ENCODE results near the gene CFAP210. TPM values are rescaled to one million over a fixed set of nuclear protein-coding genes. Genes with fewer than 3 reads are reported as not detected.

Gene CFAP210
- total RNA-seq, 3 donors from 2014 or later (not counting 1 experiment from before 2014, with no cell fraction given), result 0.27 to 8.4 (median 1.5) TPM

DNA sequence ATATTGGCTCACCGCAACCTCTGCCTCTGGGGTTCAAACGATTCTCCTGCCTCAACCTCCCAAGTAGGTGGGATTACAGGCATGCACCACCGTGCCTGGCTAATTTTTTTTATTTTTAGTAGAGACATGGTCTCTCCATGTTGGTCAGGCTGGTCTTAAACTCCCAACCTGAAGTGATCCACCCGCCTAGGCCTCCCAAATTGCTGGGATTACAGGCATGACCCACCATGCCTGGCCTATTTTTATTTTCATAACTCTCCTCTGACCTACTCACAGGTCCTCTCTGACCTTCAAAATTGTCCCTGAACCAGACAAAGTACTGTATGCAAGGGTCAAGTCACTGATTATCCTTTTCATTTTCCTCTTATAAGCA lies 23.5 kb upstream of the CFAP210 start:
- TF ChIP-seq, protein P1, sequence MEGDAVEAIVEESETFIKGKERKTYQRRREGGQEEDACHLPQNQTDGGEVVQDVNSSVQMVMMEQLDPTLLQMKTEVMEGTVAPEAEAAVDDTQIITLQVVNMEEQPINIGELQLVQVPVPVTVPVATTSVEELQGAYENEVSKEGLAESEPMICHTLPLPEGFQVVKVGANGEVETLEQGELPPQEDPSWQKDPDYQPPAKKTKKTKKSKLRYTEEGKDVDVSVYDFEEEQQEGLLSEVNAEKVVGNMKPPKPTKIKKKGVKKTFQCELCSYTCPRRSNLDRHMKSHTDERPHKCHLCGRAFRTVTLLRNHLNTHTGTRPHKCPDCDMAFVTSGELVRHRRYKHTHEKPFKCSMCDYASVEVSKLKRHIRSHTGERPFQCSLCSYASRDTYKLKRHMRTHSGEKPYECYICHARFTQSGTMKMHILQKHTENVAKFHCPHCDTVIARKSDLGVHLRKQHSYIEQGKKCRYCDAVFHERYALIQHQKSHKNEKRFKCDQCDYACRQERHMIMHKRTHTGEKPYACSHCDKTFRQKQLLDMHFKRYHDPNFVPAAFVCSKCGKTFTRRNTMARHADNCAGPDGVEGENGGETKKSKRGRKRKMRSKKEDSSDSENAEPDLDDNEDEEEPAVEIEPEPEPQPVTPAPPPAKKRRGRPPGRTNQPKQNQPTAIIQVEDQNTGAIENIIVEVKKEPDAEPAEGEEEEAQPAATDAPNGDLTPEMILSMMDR (IDR thresholded peaks at IDR 0.05), result no peak
- WGBS (ENCODE audit: insufficient coverage), result 94% methylated on average over 4 of the region's 4 CpGs
- Histone ChIP-seq H3K27ac (ENCODE audit: low read length) (no peak overlapping the region), H3K36me3 (ENCODE audit: control insufficient read depth, insufficient read depth, low read length) (no peaks in the 10 kb centered on the region), H3K4me3 (ENCODE audit: low read length) (no peak overlapping the region), H3K27me3 (ENCODE audit: control insufficient read depth, insufficient read depth, low read length) (no peaks in the 10 kb centered on the region), H3K9me3 (ENCODE audit: control insufficient read depth, insufficient read depth, low read length) (no peaks in the 10 kb centered on the region), H3K4me1 (ENCODE audit: control insufficient read depth, insufficient read depth, low read length) (no peaks in the 10 kb centered on the region)
- Mint-ChIP-seq H3K27ac (no peak overlapping the region), H3K4me1 (peaks cover 5 to 7% of the 10 kb centered on the region in 2 donors), H3K4me3 (no peak overlapping the region), H3K36me3 (no peaks in the 10 kb centered on the region), H3K27me3 (ENCODE audit: low read depth in 2 of 2) (no peaks in the 10 kb centered on the region), H3K9me3 (no peaks in the 10 kb centered on the region)
- intact Hi-C loops (cut with micrococcal nuclease), result no loop called here
- DNase-seq (no peak), ATAC-seq (no peak)

DNA sequence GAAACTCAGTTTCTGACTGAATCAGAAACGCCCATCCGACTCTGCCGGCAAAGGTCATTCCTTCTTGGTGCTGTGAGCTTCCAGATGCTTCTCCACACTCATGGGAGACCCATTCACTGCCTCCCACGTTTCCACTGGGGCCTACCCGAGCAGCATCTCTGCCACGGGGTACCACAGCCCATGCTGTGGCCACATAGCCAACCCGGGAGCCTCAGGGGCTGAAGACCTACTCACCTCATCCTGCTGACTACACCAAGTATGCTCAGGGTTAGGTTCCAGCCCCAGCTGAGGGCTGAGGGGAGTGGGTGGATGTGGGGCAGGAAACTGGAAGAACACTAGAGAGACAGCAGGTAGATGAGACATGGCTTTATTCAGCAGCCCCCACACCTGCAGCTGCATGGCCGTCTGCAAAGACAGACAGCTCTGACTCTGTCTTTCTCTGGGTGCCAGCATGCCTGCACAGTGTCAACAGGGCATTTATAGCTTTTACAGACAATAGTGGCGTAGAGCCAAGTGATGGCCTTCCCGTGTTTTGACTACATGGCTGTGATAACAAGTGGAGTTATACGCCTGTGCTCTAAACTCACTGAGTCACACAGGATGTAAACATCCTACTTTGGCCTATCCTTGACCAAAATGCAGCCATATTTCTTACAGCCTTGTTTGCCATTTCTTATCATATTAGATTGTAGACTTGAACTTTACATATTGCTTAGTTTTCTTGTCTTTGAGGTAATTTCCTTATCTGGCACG lies 22.9 kb upstream of the CFAP210 start:
- no peaks in the 10 kb centered on the region for H3K27me3 Mint-ChIP-seq (ENCODE audit: low read depth in 2 of 2)
- Histone ChIP-seq H3K9me3 (ENCODE audit: control insufficient read depth, insufficient read depth, low read length) (no peaks in the 10 kb centered on the region), H3K27ac (ENCODE audit: low read length) (no peak overlapping the region), H3K4me3 (ENCODE audit: low read length) (no peak overlapping the region), H3K36me3 (ENCODE audit: control insufficient read depth, insufficient read depth, low read length) (no peaks in the 10 kb centered on the region), H3K4me1 (ENCODE audit: control insufficient read depth, insufficient read depth, low read length) (no peaks in the 10 kb centered on the region), H3K27me3 (ENCODE audit: control insufficient read depth, insufficient read depth, low read length) (no peaks in the 10 kb centered on the region)
- DNase-seq (no peak), ATAC-seq (no peak)
- no peak overlapping the region for H3K4me3 Mint-ChIP-seq
- H3K9me3 Mint-ChIP-seq, result no peaks in the 10 kb centered on the region
- no peaks in the 10 kb centered on the region for H3K36me3 Mint-ChIP-seq
- H3K4me1 Mint-ChIP-seq, result peaks cover 5 to 7% of the 10 kb centered on the region in 2 donors
- WGBS (ENCODE audit: insufficient coverage), result 88% methylated on average over 12 of the region's 12 CpGs
- intact Hi-C loops (cut with micrococcal nuclease), result no loop called here
- TF ChIP-seq, protein P1 (IDR thresholded peaks at IDR 0.05), result no peak
- no peak overlapping the region for H3K27ac Mint-ChIP-seq

DNA sequence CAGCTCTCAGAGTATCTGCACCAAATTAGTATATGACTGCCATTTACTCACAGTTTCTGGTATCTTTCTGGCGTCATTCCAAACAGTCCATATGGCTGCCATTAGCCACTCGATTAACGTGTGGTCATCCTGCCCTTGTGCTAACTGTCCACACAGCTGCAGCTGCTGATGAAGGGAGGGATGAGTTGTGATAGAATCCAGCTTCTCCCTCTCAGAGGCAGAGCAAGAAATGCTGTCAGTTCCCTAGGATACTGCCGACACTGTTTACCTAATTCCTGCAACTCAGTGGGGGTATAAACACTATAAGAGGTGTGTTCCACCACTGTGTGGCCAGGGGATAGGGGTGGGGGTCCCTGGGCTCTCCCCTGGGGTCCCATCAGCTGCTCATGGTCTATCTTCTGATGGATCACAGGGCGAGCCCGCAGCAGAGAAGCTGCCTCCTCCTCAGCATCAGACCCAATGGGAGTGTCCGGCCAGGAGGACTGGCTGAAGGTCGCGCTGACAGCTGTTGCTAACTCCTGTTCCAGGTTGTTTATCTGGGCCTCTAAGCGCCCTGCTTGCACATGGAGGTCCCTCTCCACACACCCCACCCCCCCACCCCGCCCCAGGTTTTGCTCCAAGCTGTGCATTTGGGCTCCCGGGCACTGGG lies 22.2 kb upstream of the CFAP210 start:
- no peak for DNase-seq
- WGBS (ENCODE audit: insufficient coverage), result 90% methylated on average over 11 of the region's 12 CpGs
- Mint-ChIP-seq H3K4me1 (peaks cover 5 to 7% of the 10 kb centered on the region in 2 donors), H3K9me3 (no peaks in the 10 kb centered on the region), H3K27me3 (ENCODE audit: low read depth in 2 of 2) (no peaks in the 10 kb centered on the region), H3K27ac (no peak overlapping the region), H3K4me3 (no peak overlapping the region), H3K36me3 (no peaks in the 10 kb centered on the region)
- intact Hi-C loops (cut with micrococcal nuclease), result no loop called here
- Histone ChIP-seq H3K27ac (ENCODE audit: low read length) (no peak overlapping the region), H3K4me1 (ENCODE audit: control insufficient read depth, insufficient read depth, low read length) (no peaks in the 10 kb centered on the region), H3K9me3 (ENCODE audit: control insufficient read depth, insufficient read depth, low read length) (no peaks in the 10 kb centered on the region), H3K27me3 (ENCODE audit: control insufficient read depth, insufficient read depth, low read length) (no peaks in the 10 kb centered on the region), H3K4me3 (ENCODE audit: low read length) (no peak overlapping the region), H3K36me3 (ENCODE audit: control insufficient read depth, insufficient read depth, low read length) (no peaks in the 10 kb centered on the region)
- TF ChIP-seq, protein P1 (IDR thresholded peaks at IDR 0.05), result no peak
- no peak for ATAC-seq

All from natural killer cell (primary cell).